Metanephros (tissue), 2 donors: ENCODE results near the gene CHTF18. TPM values are rescaled to one million over a fixed set of nuclear protein-coding genes. Genes with fewer than 3 reads are reported as not detected.

Experiments used
- small RNA-seq: library from RNA; depleted of rRNA; stranded (forward); fragments of <200 nt; gene quantifications from one replicate; pipeline ENCODE3, GENCODE V24; 2014; ENCODE audit warnings: low replicate concordance
- total RNA-seq: library from RNA; depleted of rRNA; stranded (reverse); fragments of >200 nt; gene quantifications from one replicate; pipeline ENCODE4 v1.2.3, GENCODE V29; 2014

The CHTF18 gene
- 25.5 TPM for total RNA-seq

GRCh38 chr16:788399-789126 lies at the start of gene CHTF18:
CHTF18 (plus strand) TSS chr16:788620; CDS start chr16:788685, 65 bp downstream.

GRCh38 chr16:740764-741505 lies 47.5 kb upstream of the CHTF18 start, which contains the start of gene CIAO3:
CIAO3 (minus strand) TSS chr16:740997; CDS start chr16:740985, 12 bp downstream.

DNA sequence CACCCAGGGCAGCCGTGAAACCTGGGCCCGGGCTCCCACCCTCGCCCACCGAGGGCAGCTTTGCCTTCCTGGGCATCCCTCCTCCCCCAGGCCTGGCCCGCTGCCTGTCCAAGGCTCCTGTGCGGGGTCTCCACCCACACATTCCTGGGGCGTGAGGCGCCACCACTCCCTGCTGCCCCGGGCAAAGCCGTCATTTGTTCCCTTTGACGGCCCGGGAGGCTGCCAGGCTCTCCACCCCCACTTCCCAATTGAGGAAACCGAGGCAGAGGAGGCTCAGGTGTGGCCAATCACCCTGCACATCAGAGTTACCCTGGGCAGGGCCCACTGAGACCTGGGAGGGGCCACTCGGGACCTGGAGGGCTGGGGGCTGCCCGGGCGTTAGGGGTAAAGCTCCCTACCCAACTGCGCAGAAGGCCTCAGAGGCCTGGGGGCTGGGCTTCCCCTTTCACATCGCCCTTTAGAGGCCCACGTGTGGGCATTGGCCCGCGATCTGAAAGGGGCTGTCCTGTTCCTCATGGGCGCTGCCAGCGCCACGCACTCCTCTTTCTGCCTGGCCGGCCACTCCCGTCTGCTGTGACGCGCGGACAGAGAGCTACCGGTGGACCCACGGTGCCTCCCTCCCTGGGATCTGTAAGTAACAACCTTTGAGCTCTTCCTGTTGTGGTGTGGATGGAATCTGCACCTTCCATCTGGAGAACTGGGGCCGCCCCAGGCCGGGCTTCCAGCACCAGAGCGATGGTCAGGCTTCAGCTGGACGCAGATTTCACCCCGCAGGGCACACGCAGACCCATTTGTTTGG lies 27.7 kb upstream of the CHTF18 start, which contains the start of gene MSLN:
Gene MSLN (plus strand): TSS at position 190 of the 799 bp plus-strand sequence. CDS start 1,947 bp downstream, outside the sequence.

DNA sequence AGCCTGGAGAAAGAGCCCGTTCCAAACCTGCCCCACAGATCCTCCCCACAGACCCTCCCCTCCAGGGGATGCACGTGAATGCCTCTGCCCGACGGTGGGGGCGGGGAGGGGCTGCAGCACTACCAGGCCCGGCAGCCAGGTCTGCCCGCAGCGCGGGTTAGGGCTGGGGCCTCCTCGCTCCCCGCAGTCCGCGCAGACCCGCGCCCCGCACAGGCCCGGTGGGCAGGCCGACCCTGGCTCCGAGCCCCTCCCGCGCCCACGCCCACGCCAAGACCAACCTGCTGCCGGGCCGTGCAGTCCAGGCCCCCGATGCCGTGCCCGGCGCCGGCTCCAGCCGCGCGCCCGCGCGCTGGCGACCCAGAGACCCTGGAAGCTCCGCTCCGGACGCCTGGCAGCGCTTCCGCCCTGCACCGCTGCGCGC lies 432 bp upstream of the CHTF18 start, which contains the start of gene RPUSD1:
Gene RPUSD1 (minus strand): TSS at position 404 of the 421 bp plus-strand sequence. CDS start 644 bp downstream, outside the sequence.

DNA sequence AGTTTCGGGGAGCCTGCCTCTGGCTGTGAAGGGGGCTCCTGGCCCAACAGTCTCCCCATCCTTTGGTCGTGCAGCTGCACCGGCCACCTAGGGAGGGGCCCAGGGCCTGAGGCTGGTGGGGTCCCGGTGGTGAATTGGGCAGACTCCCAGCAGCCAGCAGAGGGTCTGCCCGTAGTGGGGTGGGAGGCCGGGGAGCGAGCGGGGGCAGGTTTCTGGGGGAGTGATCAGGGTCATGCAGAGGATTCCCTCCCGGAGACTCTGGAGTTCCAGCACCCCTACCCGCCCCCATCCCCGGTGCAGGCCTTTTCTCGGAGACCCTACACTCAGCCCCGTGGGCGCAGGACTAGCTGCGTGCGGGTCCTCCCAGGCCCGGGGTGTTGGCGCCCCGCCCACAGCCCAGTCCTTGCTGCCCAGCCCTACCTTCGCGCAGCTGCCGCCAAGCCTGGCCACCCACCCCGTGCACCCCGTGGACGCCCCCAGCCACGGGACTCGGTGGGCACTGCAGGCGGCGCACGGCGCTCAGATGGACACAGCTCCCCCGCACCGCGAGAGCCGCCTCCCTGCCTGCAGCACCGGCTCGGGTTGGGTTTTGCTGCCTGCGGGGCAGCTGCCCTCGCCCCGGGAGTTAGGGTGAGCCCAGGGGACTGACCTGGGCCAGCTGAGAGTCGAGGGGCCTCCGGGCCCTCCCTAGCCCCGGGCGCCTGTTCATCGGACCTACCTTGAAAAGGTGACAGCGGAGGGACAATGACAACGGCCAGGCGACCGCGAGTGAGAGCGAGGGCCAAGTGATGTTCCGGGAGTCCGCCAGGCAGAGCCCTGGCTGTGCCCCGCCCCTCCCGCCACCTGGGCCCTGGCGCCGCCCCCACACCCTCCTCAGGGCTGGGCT lies 11.8 kb downstream of the CHTF18 start, which contains the start of gene GNG13:
Gene GNG13 (minus strand): TSS at position 787 of the 886 bp plus-strand sequence. CDS start 1,657 bp downstream, outside the sequence.

Small RNA genes lying within 50 kb of the gene (small RNA-seq; reads per million reads assigned to genes)
- not detected for gene MIR662

Other genes starting within 250 kb of the CHTF18 start
- gene PRR35, start 228.2 kb upstream of the CHTF18 start, total RNA-seq = 9.4 TPM
- gene NHLRC4, start 221.6 kb upstream of the CHTF18 start, total RNA-seq = 18.0 TPM
- gene PIGQ, start 218.7 kb upstream of the CHTF18 start, total RNA-seq = 76.1 TPM
- gene RAB40C, start 198.6 kb upstream of the CHTF18 start, total RNA-seq = 24.2 TPM
- gene WFIKKN1, start 157.6 kb upstream of the CHTF18 start, total RNA-seq = 1.8 TPM
- gene METTL26, start 152.3 kb upstream of the CHTF18 start, total RNA-seq = 91.8 TPM
- gene MCRIP2, start 146.8 kb upstream of the CHTF18 start, total RNA-seq = 23.1 TPM
- 48.3 TPM for gene WDR90, start 139.3 kb upstream of the CHTF18 start, total RNA-seq
- gene RHOT2, start 120.5 kb upstream of the CHTF18 start, total RNA-seq = 84.5 TPM
- gene RHBDL1, start 112.9 kb upstream of the CHTF18 start, total RNA-seq = 2.6 TPM
- gene STUB1, start 108.2 kb upstream of the CHTF18 start, total RNA-seq = 71.7 TPM
- 50.0 TPM for gene JMJD8, start 104.3 kb upstream of the CHTF18 start, total RNA-seq
- gene WDR24, start 98.2 kb upstream of the CHTF18 start, total RNA-seq = 13.3 TPM
- gene FBXL16, start 82.8 kb upstream of the CHTF18 start, total RNA-seq = 0.93 TPM
- 21.3 TPM for gene METRN, start 73.5 kb upstream of the CHTF18 start, total RNA-seq
- 19.9 TPM for gene ANTKMT, start 67.5 kb upstream of the CHTF18 start, total RNA-seq
- gene CCDC78, start 62.2 kb upstream of the CHTF18 start, total RNA-seq = 0.93 TPM
- 4.5 TPM for gene HAGHL, start 61.5 kb upstream of the CHTF18 start, total RNA-seq
- 47.6 TPM for gene CIAO3, start 47.6 kb upstream of the CHTF18 start, total RNA-seq
- 11.8 TPM for gene MSLN, start 27.9 kb upstream of the CHTF18 start, total RNA-seq
- 17.9 TPM for gene RPUSD1, start 239 bp upstream of the CHTF18 start, total RNA-seq
- gene GNG13, start 12.1 kb downstream of the CHTF18 start, total RNA-seq = not detected
- gene LMF1, start 182.4 kb downstream of the CHTF18 start, total RNA-seq = 40.4 TPM
- gene SOX8, start 193.2 kb downstream of the CHTF18 start, total RNA-seq = 8.5 TPM